Liver (tissue), 3 donors: ENCODE data around the gene INPP4B.

ENCODE experiments used
- EGR1 ChIP-seq, 2 donors: IDR thresholded peaks; 2 replicates each; pipeline ENCODE4 v1.6.1; 2016 to 2018; ENCODE audit warnings: antibody characterized with exemption in 2 of 2, low read depth in 2 of 2
- FOXA1 ChIP-seq: IDR thresholded peaks from 2 replicates; pipeline ENCODE4 v1.6.1; 2016; ENCODE audit warnings: antibody characterized with exemption
- FOXA2 ChIP-seq: IDR thresholded peaks from 2 replicates; pipeline ENCODE4 v1.6.1; 2016; ENCODE audit warnings: antibody characterized with exemption
- GABPA ChIP-seq, 2 donors: IDR thresholded peaks in 1 of 2; conservative IDR thresholded peaks in 1 of 2; 2 replicates each; pipeline ENCODE4 v1.6.1; 2016; ENCODE audit warnings: antibody characterized with exemption in 2 of 2, mild to moderate bottlenecking in 1 of 2, moderate library complexity in 1 of 2
- JUND ChIP-seq, 2 donors: IDR thresholded peaks; 2 replicates each; pipeline ENCODE4 v1.6.1; 2016; ENCODE audit warnings: antibody characterized with exemption in 2 of 2
- RAD21 ChIP-seq, 2 donors: IDR thresholded peaks; 2 replicates each; pipeline ENCODE4 v1.6.1; 2016; ENCODE audit warnings: antibody characterized with exemption in 2 of 2, mild to moderate bottlenecking in 2 of 2
- RXRA ChIP-seq, 2 donors: IDR thresholded peaks; 2 replicates each; pipeline ENCODE4 v1.6.1; 2017 to 2018; ENCODE audit warnings: antibody characterized with exemption in 2 of 2, mild to moderate bottlenecking in 1 of 2
- TAF1 ChIP-seq: conservative IDR thresholded peaks from 2 replicates; pipeline ENCODE4 v1.6.1; 2016; ENCODE audit warnings: antibody characterized with exemption, mild to moderate bottlenecking
- YY1 ChIP-seq: IDR thresholded peaks from 2 replicates; pipeline ENCODE4 v1.6.1; 2016; ENCODE audit warnings: antibody characterized with exemption, mild to moderate bottlenecking
- TF ChIP-seq, protein P1 (sequence below): fragments of 150-350 bp; IDR thresholded peaks from 2 replicates; pipeline ENCODE4 v1.5.1; 2017; ENCODE audit warnings: improper control_type of control experiment, low read depth, low read length; ENCODE audit not compliant: missing input control
- TF ChIP-seq, protein P2 (sequence below): IDR thresholded peaks from 2 replicates; pipeline ENCODE4 v1.6.1; 2016; ENCODE audit warnings: antibody characterized with exemption
- TF ChIP-seq, protein P3 (sequence below): IDR thresholded peaks from 2 replicates; pipeline ENCODE4 v1.6.1; 2016; ENCODE audit warnings: antibody characterized with exemption
- TF ChIP-seq, protein P4 (sequence below): IDR thresholded peaks from 2 replicates; pipeline ENCODE4 v1.6.1; 2016; ENCODE audit warnings: antibody characterized with exemption, mild to moderate bottlenecking
- donor health status: healthy.
- donor health status: healthy.

DNA sequence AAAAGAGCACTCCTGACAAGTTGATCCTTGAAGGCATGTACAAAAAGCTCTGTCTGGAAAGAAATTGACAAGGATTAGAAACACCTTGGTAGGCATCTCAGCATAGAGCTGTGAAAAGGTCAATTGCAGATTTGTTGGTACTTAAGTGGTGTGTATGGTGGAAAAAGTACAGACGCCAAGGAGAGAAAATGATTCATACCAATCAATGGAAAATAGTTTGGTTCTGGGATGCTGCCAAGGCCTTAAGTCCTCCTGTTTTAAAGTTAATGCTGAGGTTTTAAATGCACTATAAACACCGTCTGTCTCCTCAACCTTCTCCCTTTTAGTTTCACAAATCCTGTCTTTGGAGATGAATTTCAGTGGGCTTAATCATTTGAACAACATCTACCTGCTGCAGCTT is 685.6 kb downstream of the INPP4B start:
- TF ChIP-seq, protein P1, sequence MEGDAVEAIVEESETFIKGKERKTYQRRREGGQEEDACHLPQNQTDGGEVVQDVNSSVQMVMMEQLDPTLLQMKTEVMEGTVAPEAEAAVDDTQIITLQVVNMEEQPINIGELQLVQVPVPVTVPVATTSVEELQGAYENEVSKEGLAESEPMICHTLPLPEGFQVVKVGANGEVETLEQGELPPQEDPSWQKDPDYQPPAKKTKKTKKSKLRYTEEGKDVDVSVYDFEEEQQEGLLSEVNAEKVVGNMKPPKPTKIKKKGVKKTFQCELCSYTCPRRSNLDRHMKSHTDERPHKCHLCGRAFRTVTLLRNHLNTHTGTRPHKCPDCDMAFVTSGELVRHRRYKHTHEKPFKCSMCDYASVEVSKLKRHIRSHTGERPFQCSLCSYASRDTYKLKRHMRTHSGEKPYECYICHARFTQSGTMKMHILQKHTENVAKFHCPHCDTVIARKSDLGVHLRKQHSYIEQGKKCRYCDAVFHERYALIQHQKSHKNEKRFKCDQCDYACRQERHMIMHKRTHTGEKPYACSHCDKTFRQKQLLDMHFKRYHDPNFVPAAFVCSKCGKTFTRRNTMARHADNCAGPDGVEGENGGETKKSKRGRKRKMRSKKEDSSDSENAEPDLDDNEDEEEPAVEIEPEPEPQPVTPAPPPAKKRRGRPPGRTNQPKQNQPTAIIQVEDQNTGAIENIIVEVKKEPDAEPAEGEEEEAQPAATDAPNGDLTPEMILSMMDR: no peak
- TF ChIP-seq FOXA1 (no peak), EGR1 (IDR thresholded peaks at IDR 0.05; ENCODE audit: low read depth in 2 of 2) (no peak), GABPA (IDR thresholded peaks at IDR 0.05 in 1 of 2, conservative IDR thresholded peaks at IDR 0.05 in 1 of 2) (no peak), TAF1 (no peak), RAD21 (IDR thresholded peaks at IDR 0.05) (no peak), FOXA2 (no peak), YY1 (no peak), JUND (IDR thresholded peaks at IDR 0.05) (no peak), RXRA (IDR thresholded peaks at IDR 0.05) (no peak)
- TF ChIP-seq, protein P2, sequence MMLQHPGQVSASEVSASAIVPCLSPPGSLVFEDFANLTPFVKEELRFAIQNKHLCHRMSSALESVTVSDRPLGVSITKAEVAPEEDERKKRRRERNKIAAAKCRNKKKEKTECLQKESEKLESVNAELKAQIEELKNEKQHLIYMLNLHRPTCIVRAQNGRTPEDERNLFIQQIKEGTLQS: no peak
- TF ChIP-seq, protein P3, sequence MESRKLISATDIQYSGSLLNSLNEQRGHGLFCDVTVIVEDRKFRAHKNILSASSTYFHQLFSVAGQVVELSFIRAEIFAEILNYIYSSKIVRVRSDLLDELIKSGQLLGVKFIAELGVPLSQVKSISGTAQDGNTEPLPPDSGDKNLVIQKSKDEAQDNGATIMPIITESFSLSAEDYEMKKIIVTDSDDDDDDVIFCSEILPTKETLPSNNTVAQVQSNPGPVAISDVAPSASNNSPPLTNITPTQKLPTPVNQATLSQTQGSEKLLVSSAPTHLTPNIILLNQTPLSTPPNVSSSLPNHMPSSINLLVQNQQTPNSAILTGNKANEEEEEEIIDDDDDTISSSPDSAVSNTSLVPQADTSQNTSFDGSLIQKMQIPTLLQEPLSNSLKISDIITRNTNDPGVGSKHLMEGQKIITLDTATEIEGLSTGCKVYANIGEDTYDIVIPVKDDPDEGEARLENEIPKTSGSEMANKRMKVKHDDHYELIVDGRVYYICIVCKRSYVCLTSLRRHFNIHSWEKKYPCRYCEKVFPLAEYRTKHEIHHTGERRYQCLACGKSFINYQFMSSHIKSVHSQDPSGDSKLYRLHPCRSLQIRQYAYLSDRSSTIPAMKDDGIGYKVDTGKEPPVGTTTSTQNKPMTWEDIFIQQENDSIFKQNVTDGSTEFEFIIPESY: no peak
- TF ChIP-seq, protein P4, sequence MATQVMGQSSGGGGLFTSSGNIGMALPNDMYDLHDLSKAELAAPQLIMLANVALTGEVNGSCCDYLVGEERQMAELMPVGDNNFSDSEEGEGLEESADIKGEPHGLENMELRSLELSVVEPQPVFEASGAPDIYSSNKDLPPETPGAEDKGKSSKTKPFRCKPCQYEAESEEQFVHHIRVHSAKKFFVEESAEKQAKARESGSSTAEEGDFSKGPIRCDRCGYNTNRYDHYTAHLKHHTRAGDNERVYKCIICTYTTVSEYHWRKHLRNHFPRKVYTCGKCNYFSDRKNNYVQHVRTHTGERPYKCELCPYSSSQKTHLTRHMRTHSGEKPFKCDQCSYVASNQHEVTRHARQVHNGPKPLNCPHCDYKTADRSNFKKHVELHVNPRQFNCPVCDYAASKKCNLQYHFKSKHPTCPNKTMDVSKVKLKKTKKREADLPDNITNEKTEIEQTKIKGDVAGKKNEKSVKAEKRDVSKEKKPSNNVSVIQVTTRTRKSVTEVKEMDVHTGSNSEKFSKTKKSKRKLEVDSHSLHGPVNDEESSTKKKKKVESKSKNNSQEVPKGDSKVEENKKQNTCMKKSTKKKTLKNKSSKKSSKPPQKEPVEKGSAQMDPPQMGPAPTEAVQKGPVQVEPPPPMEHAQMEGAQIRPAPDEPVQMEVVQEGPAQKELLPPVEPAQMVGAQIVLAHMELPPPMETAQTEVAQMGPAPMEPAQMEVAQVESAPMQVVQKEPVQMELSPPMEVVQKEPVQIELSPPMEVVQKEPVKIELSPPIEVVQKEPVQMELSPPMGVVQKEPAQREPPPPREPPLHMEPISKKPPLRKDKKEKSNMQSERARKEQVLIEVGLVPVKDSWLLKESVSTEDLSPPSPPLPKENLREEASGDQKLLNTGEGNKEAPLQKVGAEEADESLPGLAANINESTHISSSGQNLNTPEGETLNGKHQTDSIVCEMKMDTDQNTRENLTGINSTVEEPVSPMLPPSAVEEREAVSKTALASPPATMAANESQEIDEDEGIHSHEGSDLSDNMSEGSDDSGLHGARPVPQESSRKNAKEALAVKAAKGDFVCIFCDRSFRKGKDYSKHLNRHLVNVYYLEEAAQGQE: no peak
